NCI-H2196 (cell line): ENCODE data around the gene AFDN.

Source experiments
- DNase-seq: peaks from one replicate; lab custom pipeline; 2025; ENCODE audit not compliant: unreplicated experiment; lab: John Stamatoyannopoulos, UW

AFDN gene

DNA sequence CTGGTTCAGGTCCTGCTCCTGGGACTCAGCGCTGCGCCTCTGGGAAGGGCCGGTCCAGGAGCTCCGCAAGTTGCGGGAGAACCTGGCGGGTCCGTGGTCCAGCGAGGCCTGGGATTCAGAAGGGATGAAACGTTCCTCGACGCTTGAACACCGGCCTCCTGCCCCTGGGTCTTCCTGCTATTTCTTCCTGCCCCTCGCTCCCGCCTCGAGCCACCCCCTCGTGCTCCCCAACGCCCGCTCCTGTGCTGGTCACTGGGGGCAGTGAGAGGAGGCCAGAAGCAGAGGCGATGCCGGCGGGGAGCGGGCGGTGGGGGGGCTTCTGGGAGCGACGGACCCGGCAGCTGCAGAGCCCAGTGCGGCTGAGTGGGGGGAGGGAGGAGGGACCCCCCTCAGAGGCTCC is 150.0 kb downstream of the AFDN start:
- DNase-seq = no peak

DNA sequence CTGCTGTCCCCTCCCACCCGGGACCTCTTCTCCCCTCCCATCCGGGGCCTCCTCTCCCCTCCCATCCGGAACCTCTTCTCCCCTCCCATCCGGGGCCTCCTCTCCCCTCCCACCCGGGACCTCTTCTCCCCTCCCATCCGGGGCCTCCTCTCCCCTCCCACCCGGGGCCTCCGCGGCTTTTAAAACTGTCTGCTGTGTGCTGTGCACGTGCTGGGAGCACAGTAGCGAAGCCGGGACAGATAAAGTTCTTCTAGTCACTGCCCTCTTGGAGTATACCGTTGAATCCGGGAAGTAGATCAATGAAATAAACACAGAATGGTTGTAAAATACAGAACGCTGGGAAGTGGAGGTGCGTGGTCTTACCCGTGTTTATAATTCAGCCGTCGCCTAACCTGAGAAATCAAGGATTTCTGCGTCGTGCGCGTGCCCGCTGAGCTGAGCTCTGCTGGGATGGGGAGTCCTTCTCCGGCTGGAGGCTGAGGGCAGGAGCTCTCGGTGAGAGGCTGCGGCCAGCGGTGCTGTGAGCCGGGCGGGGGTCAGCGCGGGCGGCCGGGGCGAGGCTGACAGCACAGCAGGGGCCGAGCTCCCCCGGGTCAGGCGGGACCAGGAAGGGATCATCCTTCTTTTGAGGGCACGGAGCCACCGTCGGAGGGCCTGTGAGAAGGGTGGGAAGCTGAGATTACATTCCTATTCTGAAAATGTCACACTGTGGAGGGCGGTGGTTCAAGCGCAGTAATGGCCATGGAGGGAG is 151.2 kb downstream of the AFDN start:
- no peak for DNase-seq

DNA sequence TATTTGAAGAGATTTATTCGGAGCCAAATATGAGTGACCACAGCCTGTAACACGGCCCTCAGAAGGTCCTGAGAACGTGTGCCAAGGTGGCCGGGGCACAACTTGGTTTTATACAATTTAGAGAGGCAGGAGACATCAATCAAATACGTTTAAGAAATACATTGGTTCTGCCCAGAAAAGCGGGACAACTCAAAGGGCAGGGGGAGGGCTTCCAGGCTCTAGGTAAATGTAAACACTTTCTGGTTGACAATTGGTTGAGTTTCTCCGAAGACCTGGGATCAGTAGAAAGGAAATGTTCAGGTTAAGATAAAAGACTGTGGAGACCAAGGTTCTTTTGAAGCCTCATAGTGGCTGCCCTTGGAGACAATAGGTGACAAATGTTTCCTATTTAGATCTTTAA is 151.9 kb downstream of the AFDN start:
- DNase-seq = no peak

DNA sequence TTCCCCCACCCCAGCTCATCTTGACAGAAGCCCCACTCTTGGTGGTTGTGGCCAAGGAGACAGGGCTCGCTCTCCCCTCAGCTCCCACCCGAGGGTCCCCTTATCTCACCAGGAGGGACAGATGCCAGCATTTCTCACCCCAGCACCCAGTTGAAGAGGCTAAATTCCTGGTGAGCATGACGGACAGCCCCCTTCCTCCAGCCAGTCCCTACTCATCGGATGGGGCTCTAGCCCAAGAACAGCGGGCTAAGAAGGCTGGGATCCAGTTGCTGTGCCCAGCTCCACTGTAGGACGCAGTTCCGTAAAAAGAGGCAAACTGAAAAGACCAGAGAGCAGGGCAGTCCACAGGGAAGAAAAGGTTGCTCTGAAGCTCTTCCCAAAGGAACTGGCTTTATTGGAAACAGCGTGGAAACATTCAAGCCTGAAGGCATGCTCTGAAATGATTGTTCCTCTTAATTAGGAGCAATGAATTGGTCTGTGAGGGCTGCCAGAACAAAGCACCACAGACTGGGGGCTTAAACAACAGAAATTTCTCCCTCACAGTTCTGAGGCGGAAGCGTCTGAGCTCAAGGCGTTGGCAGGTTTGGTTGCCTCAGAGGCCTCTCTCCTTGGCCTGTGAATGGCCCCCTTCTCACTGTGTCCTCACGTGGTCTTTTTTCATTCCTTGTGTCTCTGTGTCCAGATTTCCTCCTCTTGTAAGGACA is 152.9 kb downstream of the AFDN start:
- no peak for DNase-seq

DNA sequence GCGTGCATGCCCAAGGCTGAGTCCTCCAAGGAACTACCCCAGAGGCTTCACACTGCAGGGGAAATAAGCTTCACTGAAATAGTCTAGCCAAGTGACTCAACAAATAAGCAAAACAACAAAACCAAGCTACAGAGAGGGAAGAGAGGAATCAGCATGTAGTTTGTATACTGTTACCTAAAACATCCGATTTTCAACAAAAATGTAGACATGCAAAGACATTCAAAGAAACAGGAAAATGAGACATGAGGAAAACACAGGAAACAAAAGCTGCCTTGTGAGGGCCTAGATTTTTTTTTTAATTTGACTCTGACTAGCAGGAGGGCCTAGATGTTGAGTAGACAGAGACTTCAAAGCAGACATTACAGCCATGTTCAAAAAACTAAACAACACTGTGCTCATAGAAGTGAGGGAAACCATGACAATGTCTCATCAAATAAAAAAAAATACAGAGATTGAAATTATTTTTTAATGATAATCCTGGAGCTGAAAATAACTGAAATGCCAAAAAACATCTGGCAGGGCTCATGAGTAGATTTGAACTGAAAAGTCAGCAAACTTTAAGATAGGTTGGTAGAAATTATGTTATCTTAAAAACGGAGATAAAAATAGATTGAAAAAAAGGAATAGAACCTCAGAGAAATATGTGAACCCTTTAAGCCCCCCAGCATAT is 154.3 kb downstream of the AFDN start:
- DNase-seq = no peak

DNA sequence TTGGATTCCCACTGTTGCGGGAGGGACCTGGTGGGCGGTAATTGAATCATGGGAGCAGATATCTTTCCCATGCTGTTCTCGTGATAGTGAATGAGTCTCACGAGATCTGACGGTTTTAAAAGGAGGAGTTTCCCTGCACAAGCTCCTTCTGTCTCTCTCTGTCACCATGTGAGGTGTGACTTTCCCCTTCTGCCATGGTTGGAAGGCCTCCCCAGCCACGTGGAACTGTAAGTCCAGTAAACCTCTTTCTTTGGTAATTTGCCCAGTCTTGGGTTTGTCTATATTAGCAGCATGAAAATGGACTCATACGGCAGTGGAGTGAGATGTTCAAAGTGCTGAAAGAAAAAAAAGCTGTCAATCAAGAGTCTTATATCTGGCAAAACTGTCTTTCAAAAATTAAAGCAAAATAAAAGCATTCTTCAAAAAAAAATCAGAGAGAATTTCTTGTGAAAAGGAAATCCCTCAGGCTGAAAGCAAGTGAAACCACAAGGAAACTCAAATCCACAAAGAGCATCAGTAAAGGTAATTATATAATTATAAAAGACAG is 155.3 kb downstream of the AFDN start:
- DNase-seq = no peak

DNA sequence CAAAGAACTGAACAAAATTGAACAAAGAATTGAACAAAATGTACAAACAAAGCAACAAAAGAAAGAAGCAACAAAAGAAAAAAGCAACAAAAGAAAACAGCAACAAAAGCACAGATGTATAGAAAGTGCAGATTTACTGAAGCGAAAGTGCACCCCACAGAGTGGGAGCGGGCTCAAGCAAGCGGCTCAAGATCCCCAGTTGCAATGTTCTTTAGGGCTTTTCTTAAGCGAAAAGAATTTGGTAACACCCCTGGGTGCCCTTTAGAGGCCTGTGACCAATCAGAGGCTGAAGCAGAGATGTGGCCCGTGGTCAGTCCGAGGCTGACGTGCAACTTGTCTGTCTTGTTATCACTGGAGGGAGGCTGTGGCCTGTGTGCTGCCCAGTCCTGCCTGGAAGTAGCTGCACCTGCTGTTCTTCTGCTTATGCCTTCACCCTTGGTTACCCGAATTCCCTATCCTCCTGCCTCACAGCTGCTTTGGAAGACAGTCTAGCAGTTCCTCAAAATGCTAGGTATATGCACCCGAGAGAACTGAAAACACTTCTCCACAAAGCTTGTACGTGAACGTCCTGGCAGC is 157.5 kb downstream of the AFDN start:
- DNase-seq = no peak

DNA sequence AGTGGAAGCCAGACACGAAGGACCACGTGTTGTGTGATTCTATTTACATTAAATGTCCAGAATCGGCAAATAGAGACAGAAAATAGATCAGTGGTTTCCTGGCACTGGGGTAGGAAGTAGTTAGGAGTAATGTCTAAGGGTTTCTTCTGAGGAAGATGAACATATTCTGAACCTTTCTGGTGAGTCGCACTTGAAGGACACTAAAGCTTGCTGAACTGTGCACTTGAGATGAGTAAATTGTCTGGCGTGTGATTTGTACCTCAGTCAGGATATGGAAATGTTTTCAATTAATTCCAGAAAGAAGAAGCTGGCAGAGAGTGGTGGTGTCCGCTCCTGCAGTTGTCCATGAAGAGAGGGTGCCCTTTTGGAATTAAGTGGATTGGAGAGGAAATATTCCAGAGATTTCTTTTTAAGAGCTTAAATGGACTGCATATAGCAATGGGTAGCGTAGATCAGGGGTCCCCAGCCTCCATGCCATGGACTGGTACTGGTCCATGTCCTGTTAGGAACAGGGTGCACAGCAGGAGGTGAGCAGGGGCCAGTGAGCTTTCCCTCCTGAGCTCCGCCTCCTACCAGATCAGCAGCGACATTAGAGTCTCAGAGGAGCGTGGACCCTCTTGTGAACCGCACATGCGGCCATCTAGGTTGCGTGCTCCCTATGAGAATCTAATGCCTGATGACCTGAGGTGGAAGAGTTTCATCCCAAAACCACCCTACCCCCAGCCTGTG is 158.3 kb downstream of the AFDN start:
- DNase-seq = no peak

DNA sequence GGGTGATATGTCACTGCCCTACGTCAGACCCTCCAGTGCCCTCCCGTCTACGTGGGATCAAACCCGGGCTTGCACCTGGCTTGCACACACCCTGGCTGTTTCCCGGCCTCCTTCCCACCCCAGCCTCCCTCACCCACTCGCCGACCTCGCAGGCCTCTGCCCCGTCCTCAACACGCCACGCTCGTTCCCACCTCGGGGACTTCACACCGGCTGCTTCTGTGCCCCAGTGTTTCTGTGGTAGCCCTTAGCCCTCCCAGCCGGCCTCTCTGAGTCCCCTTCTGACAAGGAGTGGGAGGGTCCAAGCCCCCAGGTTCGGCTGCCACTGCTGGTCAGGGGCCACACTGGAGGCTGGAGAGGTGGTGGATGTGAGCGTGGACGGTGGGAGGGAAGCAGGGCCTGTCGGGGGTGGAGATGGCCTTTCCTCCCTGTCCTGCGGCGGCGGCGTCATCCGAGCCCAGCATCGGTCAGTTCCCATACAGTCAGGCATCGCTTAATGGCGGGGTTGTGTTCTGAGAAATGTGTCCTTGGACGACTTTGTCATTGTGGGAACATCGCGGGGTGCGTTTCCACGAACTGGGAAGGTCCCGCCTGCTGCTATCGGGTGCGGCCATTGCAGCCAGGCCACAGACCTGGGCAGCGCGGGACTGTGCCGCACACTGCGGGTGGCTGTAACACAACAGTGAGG is 159.3 kb downstream of the AFDN start:
- DNase-seq = no peak

DNA sequence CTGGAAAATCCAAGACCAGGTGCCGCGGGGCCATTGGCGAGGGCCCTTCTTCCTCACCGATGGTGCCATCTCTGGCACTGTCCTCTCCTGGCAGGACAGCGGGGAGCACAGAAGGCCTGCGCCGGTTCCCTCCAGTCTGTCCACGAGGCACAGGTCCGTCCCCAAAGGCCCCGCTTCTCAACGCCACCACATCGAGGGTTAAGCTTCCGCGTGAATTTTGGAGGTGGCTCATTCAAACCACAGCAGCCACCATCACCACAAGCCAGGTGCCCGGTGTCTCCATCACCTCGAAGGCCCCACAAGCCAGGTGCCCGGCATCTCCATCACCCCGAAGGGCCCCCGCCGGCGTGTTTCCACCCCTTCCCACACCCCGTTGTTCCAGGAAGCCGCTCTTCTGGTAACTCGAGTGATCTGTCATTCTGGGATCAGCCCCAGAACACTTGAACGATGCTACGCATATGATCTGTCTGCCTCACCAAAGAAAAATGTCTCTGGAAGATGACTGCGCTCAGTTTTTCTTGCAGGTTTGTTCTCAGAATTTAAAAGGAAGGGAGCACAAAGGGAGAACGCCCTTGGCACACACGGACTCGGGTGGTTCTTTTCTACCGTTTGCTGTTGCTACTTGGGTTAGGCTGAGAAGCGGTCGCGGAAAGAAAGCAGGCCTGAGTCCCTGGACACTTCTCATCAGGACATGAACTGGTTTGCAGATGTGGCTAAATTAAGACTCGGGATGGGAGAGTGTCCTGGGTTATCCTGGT is 160.9 kb downstream of the AFDN start:
- DNase-seq = no peak

DNA sequence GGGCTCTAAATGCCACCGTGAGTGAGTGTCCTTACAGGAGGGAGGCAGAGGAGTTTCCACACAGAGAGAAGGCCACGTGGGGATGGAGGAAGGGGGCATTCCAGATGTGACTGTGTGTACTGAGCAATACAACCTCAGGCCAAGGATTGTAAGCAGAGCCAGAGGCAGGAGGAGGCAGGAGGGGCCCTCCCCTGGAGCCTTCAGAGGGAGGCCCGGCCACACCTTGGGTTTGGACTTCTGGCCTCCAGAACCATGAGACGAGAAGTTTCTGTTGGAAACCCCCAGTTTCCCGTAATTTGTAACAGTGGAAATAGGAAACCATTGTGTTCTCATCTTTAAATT is 161.4 kb downstream of the AFDN start:
- DNase-seq = no peak

DNA sequence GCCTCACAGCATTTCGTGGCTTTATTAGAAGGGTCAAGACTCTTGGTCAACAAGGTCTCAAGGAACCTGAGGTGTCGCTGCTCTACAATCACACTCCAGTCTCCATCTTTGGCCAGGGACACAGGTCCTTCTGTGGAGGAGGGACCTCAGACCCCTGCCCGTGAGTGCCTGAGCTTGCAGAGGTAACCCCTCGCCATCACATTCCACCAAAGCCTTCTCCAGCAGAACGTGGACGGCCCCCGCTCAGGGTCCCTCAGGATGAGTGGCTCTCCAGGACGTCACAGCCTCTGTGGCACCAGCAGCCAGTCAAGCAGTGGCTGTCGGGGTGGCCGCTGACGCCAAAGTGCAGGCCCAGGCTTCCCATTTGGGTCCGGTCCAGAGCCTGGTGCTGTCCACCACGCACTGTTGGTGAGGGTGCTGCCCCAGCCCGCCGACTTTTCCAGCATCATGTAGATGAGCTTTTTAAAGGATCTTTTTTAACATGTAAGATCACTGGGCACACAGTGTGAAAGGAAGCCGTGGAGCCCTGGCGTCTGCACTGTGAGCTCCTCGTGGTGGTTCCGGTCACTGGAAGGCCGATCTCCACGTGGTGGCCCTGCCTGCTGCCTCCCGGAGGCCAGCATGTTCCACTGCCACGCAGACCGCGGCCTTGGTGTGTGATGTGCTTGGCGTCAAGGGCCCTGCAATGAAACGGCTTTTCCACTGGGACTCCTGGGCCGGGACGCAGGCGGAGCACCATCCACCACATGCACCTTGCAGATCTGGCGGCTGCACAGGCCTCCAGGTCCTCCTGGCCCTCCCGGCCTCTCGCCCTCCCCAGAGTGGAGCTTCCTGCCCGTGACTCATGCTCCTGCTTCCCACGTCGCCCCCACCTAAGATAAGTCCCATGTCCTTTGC is 162.5 kb downstream of the AFDN start:
- DNase-seq = no peak

DNA sequence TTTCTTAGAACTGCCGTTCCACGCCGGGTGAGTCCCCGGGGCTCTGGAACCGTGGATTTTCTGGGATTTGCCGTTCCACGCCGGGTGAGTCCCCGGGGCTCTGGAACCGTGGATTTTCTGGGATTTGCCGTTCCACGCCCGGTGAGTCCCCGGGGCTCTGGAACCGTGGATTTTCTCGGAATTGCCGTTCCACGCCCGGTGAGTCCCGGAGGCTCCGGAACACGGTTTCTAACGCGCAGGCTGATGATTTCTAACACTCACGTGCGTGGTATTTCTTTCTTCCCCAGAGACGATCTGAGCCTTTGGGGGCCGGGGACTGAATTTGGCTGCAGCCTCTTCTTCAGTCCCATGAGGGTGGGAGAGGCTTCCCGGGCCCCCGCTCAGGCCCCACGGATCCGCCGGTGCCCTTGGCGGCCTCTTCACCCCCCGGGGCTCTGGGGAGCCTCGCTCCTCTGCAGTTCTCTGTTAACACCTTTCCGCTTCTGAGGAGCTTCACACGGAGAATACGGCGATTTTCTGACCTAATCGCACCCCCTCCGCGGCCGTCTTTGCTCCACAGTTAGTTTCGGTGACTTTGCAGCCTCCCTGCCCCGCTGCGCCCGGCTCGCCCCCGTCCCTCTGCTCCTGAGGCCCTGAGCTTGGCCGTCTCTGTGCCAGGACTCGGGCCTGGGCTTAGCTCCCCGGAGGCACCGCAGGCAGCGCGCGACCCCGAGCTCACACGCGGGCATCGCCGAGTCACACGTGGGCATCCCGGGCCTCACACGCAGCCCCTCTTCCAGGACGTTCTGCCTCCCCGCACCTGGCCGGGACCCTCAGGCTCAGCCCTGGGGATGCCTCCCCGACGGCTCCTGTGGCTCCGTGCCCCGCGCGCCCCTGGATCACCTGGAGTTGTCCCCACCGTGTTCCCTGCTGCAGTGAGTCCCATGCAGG is 163.6 kb downstream of the AFDN start:
- no peak for DNase-seq

DNA sequence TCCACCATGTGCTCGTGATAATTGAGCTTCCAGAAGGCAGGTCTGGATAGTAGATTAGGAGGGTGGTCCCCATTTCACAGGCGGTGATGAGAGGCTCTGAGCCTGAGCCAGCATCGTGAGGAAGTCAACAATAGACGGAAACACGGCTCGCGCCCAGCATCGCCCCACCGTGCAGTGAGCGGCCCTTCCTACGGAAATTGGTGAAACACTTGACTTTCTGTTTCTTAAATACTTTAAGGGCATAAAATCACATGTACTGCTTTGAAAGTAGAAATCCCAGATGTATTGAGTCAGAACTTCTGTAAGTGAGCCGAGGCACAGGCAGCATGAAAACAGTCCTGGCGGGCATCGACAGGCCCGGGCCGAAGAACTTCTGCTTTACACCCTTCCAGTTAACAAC is 166.5 kb downstream of the AFDN start:
- DNase-seq = no peak

DNA sequence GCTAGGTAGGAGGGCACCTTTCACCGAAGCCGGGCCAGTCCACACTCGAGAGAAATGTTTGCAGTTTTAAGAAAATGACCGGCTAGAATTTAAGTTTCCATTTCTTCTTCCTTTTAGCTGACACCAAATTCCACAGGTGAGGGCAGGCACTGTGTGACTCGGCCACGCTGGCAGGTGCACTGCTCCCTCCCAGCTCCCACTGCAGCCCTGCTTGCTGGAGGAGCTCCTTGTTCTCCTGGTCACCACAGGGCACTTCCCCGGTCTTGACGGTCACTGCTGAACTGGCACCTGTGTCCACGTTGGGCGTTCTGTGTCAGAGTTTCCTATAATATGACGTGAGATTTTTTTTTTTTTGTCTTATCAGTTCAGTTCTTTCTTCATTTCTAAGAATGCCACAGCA is 167.1 kb downstream of the AFDN start:
- DNase-seq = no peak

DNA sequence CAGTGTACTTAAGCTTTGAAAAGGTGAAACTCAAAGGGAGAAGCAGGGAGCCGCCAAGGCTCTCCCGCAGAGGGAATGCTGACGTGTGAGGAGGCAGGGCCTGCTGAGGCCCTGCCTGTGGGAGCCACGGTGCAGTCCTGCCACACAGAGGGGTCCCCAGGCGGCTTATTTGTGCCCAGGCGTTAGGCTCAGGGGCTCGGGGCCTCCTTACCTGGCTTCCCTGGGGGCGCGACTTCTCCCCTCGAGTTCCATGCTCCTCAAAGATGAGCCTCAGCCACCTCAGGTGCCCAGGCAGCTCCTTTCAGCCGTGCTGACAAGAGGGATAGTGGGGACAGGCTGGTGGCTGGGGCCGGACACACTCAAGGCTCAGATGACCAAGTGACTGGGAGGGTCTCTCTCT is 168.6 kb downstream of the AFDN start:
- no peak for DNase-seq

DNA sequence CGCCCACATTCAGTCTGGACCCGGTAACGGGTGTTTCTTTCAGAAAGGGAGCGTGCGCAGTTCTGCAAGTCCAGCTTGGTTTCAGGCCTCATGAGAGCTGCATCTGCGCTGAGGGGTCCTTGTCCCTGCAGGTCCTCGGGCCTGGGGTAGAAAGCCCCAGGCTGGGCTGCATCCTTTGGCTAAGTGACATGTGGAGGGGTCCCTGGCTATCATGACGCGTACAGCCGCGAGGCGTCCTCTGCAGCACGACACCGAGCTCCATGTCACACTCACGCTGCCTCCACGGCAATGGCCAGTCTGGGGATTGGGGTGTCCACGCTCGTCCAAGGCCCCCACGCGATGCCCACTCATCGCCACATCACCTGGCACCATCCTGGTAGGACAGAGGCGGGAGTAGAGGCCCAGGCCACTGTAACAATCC is 169.0 kb downstream of the AFDN start:
- no peak for DNase-seq
